Dedifferentiated amniotic fluid mesenchymal stem cell (primary cell): ENCODE results near the gene SYDE1.

Experiments
- DNase-seq: peaks from one replicate; pipeline ENCODE4 v3.0.0-alpha.2; 2016; ENCODE audit errors: extremely low spot score

SYDE1 gene

GRCh38 chr19:15108145-15108844 is 1.1 kb downstream of the SYDE1 start:
- DNase-seq, result no peak

GRCh38 chr19:15108845-15109767 is 1.9 kb downstream of the SYDE1 start:
- no peak for DNase-seq

DNA sequence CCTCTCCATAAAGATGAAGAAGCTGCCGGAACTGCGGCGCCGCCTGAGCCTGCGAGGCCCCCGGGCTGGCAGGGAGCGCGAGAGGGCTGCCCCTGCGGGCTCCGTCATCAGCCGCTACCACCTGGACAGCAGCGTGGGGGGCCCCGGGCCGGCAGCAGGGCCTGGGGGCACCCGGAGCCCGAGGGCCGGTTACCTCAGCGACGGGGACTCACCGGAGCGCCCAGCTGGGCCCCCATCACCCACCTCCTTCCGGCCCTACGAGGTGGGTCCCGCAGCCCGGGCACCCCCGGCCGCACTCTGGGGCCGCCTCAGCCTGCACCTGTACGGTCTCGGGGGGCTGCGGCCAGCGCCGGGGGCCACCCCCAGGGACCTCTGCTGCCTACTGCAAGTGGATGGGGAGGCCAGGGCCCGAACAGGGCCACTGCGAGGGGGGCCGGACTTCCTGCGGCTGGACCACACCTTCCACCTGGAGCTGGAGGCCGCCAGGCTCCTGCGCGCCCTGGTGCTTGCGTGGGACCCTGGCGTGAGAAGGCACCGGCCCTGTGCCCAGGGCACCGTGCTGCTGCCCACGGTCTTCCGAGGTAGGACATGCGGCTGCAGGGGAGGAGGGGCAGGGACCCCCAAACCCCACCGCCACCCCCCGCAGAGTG is 2.7 kb downstream of the SYDE1 start:
- no peak for DNase-seq

- DNase-seq, result no peak
Observed at GRCh38 chr19:15110418-15110815, 3.2 kb downstream of the SYDE1 start.

GRCh38 chr19:15111758-15112157 is 4.6 kb downstream of the SYDE1 start:
- DNase-seq, result no peak

GRCh38 chr19:15112385-15112784 is 5.2 kb downstream of the SYDE1 start:
- DNase-seq, result no peak

GRCh38 chr19:15113245-15114152 is 6.3 kb downstream of the SYDE1 start:
- no peak for DNase-seq

DNA sequence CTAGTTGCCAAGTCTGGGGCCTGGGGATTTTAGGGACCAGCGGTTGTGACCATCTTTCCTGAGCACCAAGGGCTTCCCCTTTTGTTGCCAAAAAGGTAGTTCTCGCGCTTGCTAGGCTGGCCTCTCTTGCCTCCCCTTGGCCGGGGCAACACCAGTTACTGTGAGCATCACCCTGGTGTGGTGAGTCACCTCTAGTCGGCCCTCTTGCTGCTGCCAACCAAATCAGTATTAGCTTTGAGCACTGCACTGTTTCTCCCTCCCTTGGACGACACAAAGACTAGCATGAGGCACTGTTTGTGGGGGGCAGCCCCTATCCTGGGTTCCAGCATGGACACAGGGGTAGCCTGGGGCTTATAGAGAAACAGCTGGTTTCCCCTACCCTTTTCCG is 6.9 kb downstream of the SYDE1 start:
- DNase-seq, result no peak

GRCh38 chr19:15115080-15115479 is 7.9 kb downstream of the SYDE1 start:
- no peak for DNase-seq

DNA sequence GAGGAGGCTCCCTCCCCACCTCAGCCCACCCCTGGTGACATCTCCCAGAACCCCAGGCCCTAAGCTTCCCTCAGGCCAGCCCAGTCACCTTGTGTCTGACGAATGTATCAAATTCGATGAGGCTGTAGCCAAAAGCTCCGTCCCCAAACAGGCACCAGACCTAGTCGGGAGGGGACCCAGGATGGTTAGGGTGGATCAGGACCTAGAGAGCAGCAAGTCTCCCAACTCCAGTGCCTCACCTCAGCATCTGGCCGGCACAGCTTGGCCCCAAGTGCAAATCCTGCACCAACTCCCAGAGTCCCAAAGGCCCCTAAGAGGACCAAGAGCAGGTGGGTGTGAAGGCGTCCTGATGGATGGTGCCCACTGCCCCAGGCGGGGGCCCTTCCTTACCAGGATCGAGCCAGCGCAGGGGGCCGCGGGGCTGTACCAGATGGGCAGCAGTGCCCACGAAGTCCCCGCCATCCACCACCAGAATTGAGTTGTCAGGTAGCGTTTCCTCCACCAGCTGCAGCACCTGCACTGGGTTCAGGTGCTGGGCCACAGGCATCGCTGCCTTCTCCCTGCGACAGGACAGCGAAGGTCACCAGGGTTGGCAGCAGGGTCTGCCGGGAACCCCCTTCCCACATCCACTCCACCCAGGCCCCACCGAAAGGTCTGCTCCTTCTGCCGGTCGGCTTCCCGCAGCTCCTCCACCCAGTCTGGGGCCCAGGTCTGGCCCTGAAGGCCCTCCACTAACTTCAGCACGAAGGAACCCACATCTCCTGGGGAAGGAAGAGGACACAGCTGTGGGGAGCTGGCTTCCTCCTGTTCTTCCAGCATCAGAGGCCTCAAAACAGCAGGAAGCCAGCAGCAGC is 8.8 kb downstream of the SYDE1 start:
- DNase-seq, result no peak

DNA sequence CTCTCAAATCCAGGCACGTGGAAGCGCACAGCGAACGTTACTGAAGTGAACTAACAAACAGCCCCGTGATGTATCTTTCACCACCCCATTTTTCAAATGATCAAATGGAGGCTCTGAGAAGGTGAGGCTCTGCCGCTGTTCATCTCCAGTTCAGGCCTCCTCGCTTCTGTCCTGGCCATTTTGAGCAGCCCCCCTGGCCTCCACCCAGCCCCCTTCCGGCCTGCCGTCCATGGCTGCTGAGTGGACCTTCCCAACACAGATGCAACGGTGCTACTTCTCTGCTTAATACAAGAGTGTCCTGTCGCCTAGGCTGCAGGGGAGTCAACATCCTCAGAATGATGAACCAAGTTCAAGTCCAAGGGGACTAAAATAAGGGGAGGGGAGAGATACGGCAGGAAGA is 9.7 kb downstream of the SYDE1 start:
- DNase-seq, result no peak

- no peak for DNase-seq
Observed at GRCh38 chr19:15118248-15118647, 11.0 kb downstream of the SYDE1 start.

DNA sequence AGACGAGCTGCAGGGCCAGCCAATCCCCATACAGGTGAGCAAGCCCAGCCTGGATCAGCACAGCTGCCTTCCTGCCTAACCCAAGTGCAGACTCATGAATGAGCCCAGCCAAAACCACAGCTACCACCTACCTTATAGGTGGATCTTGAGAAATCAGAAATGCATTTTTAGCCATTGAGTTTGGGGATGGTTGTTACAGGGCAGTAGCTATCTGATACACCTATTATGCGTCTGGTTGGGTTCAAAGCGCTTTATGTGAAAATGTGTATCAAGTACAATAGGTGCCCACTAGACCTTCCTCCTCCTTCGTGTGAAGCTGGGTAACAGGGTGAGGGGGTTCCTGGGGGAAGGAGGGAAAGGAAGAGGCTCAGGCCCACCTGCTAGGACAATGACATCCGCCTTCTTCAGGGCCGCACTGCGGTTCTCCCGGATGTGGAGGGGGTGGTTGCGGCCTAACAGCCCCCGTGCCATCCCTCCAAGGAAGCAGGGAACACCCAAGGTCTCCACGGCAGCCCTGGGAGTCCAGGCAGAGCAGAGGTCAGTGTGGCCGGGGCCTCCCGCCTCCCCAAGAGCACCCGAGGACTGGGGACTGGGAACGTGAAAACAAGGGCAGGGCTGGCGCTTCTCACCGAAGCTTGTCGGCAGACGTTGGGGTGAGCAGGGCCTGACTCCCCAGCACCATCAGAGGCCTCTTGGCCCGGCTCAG is 11.7 kb downstream of the SYDE1 start:
- no peak for DNase-seq

GRCh38 chr19:15120135-15121026 is 13.2 kb downstream of the SYDE1 start:
- no peak for DNase-seq

- DNase-seq, result no peak
Observed at GRCh38 chr19:15122331-15123030, 15.3 kb downstream of the SYDE1 start.

DNA sequence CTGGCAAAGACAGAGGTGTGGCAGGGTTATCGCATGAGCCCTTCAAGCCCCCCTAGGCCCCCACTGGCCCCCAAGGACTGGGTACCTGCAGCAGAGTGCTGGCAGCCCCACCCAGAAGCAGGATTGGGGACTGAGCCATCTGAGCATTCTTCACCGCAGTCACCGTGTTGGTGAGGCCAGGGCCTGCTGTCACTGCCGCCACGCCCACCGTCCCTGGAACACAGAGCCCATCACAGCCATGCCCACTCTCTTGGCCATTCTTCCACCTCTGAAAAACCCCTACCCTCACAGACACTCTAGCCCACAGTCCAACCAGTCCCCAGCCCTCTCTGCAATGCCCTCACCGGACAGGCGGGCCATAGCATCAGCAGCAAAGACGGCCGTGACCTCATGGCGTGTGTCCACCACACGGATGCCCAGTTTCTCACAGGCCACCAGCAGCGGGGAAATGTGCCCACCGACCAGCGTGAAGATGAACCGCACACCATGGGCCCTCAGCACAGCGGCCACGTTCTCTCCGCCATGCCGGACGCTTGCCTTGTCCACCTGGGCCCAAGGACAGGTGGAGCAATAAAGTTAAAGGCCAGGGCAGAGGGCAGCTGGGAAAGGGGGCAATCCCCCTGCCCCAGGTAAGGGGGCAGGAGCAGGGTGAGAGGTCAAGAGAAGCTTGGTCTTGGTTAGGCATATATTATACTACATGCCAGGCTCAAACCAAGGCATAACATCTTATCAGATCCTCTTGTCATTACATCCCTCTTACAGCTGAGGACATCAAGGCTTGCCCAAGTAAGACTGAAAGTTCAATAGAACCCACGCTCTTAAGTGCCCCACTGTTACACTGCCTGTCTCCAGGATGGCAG is 16.1 kb downstream of the SYDE1 start:
- no peak for DNase-seq

DNA sequence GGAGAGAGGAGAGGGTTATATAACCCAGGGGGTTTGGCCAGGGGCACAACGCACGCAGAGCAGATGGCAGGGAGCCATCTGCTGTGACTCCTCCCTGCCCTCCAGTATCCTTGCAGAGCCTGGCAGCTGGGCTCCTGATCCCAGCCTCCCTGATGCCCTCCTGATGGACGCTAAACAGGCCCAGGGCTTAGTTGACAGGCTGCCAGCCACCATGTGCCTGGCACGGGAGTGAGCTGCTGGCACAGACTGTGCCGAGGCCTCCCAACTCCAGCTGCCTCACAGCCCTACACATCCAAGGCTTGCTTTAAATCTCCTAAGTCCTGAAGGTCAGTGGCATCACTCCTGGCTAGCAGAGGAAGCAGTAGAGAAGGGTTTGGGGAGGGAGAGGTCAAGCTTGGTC is 16.7 kb downstream of the SYDE1 start:
- DNase-seq, result no peak
